ENCODE data around the gene PANK2. TPM values are rescaled to one million over a fixed set of nuclear protein-coding genes. Genes with fewer than 3 reads are reported as not detected.
"Not testable (repeated sequence)": the region's sequence is repeated elsewhere in the genome, so short reads cannot be mapped to it uniquely, and the experiment has no call there.

Gene PANK2
- total and polyA plus RNA-seq, 10 of the 15 experiments (the other 5 are each of a cell fraction or from before 2014, with no cell fraction given), result 13.2 to 43.4 (median 33.3) TPM

DNA sequence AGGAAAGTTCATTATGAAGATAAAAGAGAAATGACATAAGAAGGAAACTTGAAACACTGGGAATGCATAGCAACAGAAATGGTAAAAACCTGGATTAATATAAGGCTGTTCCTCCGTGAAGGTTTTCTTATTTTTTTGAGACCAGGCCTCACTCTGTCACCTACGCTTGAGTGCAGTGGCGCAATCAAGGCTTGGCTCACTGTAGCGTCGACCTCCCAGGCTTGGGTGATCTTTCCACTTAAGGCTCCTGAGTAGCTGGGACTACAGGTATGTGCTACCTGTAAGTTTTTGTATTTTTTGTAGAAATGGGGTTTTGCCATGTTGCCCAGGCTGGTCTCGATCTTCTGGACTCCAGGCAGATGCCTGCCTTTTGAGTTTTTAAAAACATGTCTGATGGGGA is 51.7 kb downstream of the PANK2 start:
- H3K4me2 ChIP-seq (ENCODE audit: control insufficient read depth, insufficient read depth), result no peak overlapping the region
- SMC1A ChIA-PET (ENCODE audit: uncharacterized antibody, unreplicated experiment), result no interaction called here

DNA sequence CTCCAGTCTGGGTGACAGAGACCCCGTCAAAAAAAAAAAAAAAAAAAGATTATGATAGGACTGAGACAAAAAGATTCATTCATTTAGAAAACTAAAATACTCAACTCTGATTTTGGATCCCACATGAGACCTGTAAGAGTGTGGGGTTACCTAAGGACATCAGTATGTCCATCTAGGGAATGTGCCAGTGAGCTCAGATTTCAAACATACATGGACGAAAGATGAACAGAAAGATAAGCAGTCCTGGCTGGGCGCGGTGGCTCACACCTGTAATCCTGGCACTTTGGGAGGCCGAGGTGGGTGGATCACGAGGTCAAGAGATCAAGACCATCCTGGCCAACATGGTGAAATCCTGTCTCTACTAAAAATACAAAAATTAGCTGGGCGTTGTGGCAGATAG is 57.5 kb downstream of the PANK2 start:
- H3K4me1 ChIP-seq (ENCODE audit: control insufficient read depth, insufficient read depth, low read length); DNase-seq (ENCODE audit: low read depth, low spot score); H3K9ac ChIP-seq (ENCODE audit: control insufficient read depth, insufficient read depth, low read length); POLR2A ChIA-PET; FAIRE-seq; intact Hi-C loops (cut with micrococcal nuclease; ENCODE audit: unreplicated experiment); RAD21 ChIA-PET (ENCODE audit: unreplicated experiment); H3K36me3 ChIP-seq (ENCODE audit: control insufficient read depth in 2 of 2, insufficient read depth in 2 of 2, low read length in 1 of 2); ATAC-seq; H4K20me1 ChIP-seq (ENCODE audit: control insufficient read depth, insufficient read depth); BruUV-seq (replicated peaks); H2AFZ ChIP-seq (ENCODE audit: control insufficient read depth, low read depth, low read length); H3K4me3 ChIP-seq; H3K4me2 ChIP-seq (ENCODE audit: control insufficient read depth, insufficient read depth); H3K27ac ChIP-seq (ENCODE audit: control insufficient read depth, insufficient read depth); H3K79me2 ChIP-seq (ENCODE audit: control insufficient read depth, insufficient read depth, low read length); H3K27me3 ChIP-seq (replicated peaks in 1 of 2; ENCODE audit: control insufficient read depth in 2 of 2, insufficient read depth in 2 of 2, low read length in 1 of 2); H3K9me3 ChIP-seq (replicated peaks; ENCODE audit: control insufficient read depth, insufficient read depth, low read length); in situ Hi-C loops (cut with MboI): not testable (repeated sequence)
- 69% methylated on average over 6 of the region's 7 CpGs for whole genome bisulfite sequencing (ENCODE audit: insufficient coverage, insufficient replicate concordance, low lambda C conversion rate, missing lambda C conversion rate)
- ChIA-PET SMC1A (ENCODE audit: uncharacterized antibody, unreplicated experiment) (interaction anchor here (1.1 to 1.7 kb wide), 4 partner anchors 10 to 63 kb away, joined by 3 to 6 read pairs (median 4); no protein-coding TSS in a partner anchor), CTCF (interaction anchor here (0.8 kb wide), 1 partner anchor 13 kb away, joined by 3 read pairs; no protein-coding TSS in a partner anchor)

More for the DNA sequence above, 51.7 kb downstream of the PANK2 start:
- Histone ChIP-seq H3K4me3 (no peak overlapping the region), H3K27ac (ENCODE audit: control insufficient read depth, insufficient read depth) (no peak overlapping the region), H3K36me3 (ENCODE audit: control insufficient read depth in 2 of 2, insufficient read depth in 2 of 2, low read length in 1 of 2) (no peaks in the 10 kb centered on the region), H3K79me2 (ENCODE audit: control insufficient read depth, insufficient read depth, low read length) (no peaks in the 10 kb centered on the region), H3K9ac (ENCODE audit: control insufficient read depth, insufficient read depth, low read length) (no peak overlapping the region), H3K4me1 (ENCODE audit: control insufficient read depth, insufficient read depth, low read length) (peaks cover 3% of the 10 kb centered on the region), H2AFZ (ENCODE audit: control insufficient read depth, low read depth, low read length) (no peak overlapping the region), H3K9me3 (replicated peaks; ENCODE audit: control insufficient read depth, insufficient read depth, low read length) (no peaks in the 10 kb centered on the region; the same call in 2 of the 3 replicates), H4K20me1 (ENCODE audit: control insufficient read depth, insufficient read depth) (no peaks in the 10 kb centered on the region), H3K27me3 (replicated peaks in 1 of 2; ENCODE audit: control insufficient read depth in 2 of 2, insufficient read depth in 2 of 2, low read length in 1 of 2) (no peaks in the 10 kb centered on the region)
- no peak for DNase-seq (ENCODE audit: low read depth, low spot score)
- no peak for ATAC-seq
- TF ChIP-seq FOS (IDR thresholded peaks at IDR 0.05; ENCODE audit: borderline replicate concordance, extremely low read depth, insufficient read length) (no peak), SMARCA5 (IDR thresholded peaks at IDR 0.05) (no peak), FOXK2 (IDR thresholded peaks at IDR 0.05) (no peak), SUPT20H (IDR thresholded peaks at IDR 0.05; ENCODE audit: borderline replicate concordance, control insufficient read depth, low read depth, low read length) (no peak), EED (IDR thresholded peaks at IDR 0.05; ENCODE audit: low read depth) (no peak), NR2C1 (IDR thresholded peaks at IDR 0.05) (no peak), SMAD5 (IDR thresholded peaks at IDR 0.05; ENCODE audit: low read depth) (no peak), JUND (IDR thresholded peaks at IDR 0.05; ENCODE audit: low read depth, low read length) (no peak), PAX5 (IDR thresholded peaks at IDR 0.05; ENCODE audit: borderline replicate concordance, low read depth, low read length) (no peak)
- intact Hi-C loops (cut with micrococcal nuclease; ENCODE audit: unreplicated experiment) (no loop called here), in situ Hi-C loops (cut with MboI) (no loop called here)
- CTCF ChIA-PET, result no interaction called here
- no TSS peak for BruUV-seq (replicated peaks)
- FAIRE-seq, result no peak
- RAD21 ChIA-PET (ENCODE audit: unreplicated experiment), result no interaction called here
- POLR2A ChIA-PET, result no interaction called here
- WGBS (ENCODE audit: insufficient coverage, insufficient replicate concordance, low lambda C conversion rate, missing lambda C conversion rate), result 77% methylated on average over 6 of the region's 6 CpGs

Measured in GM12878 (cell line).